Measurements from ENCODE around the gene THEM4.

DNA sequence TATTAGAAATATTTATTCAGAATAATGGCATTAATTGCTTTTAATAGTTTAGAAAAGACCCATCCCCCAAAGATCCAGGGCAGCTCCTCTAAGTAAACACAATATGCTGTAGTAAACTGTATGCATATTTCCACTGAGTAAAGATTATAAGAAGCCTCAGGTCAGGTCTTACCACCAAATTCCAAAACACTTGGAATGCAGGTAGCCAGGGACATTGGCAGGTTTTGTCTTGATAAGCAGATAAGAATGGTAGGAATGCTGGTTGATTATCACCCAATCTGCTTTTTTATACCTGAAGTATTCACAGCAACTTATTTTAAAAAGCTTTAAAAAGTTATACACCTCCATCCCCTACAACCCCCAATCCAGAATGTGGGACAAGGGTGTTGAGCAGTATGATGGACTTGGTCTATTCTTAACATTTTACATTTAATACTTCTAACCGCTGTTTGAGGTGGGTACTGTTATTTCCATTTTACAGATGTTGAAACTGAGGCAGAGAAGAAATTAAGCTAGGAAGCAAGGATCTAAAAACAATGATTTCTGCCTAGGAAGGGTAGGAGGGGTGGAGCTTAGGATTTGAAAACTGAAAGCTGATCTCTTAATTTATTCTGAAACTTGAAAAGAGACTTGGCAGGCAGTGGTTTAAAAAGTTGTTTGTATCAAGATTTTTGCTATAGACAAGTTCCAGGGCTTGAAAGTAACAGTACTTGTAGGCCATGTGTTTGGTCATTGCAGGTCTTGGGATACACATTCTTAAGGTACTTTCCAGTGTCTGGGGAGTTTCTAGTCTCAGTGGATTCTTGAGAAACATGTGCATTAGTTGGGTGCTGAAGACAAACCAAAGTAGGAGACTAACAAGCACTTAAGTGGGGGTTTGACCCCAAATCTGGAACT lies 15.6 kb upstream of the THEM4 start:
- TF ChIP-seq SP1 (IDR thresholded peaks at IDR 0.05; ENCODE audit: low read depth, low read length): no peak
- no peak for TF ChIP-seq POLR2A (IDR thresholded peaks at IDR 0.05; ENCODE audit: control extremely low read depth in 1 of 2, low read depth in 2 of 2, low read length in 2 of 2)
- no peak for TF ChIP-seq EP300 (IDR thresholded peaks at IDR 0.05; ENCODE audit: borderline replicate concordance in 1 of 2, low read depth in 2 of 2, low read length in 2 of 2)
- TF ChIP-seq, protein P1, sequence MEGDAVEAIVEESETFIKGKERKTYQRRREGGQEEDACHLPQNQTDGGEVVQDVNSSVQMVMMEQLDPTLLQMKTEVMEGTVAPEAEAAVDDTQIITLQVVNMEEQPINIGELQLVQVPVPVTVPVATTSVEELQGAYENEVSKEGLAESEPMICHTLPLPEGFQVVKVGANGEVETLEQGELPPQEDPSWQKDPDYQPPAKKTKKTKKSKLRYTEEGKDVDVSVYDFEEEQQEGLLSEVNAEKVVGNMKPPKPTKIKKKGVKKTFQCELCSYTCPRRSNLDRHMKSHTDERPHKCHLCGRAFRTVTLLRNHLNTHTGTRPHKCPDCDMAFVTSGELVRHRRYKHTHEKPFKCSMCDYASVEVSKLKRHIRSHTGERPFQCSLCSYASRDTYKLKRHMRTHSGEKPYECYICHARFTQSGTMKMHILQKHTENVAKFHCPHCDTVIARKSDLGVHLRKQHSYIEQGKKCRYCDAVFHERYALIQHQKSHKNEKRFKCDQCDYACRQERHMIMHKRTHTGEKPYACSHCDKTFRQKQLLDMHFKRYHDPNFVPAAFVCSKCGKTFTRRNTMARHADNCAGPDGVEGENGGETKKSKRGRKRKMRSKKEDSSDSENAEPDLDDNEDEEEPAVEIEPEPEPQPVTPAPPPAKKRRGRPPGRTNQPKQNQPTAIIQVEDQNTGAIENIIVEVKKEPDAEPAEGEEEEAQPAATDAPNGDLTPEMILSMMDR (IDR thresholded peaks at IDR 0.05; ENCODE audit: control extremely low read depth in 1 of 3, insufficient read depth in 1 of 3, low read depth in 1 of 3, low read length in 3 of 3): no peak
- no peak for TF ChIP-seq RAD21 (IDR thresholded peaks at IDR 0.05 in 1 of 2, conservative IDR thresholded peaks at IDR 0.05 in 1 of 2; ENCODE audit: low read depth in 2 of 2, low read length in 2 of 2)
- TF ChIP-seq, protein P2, sequence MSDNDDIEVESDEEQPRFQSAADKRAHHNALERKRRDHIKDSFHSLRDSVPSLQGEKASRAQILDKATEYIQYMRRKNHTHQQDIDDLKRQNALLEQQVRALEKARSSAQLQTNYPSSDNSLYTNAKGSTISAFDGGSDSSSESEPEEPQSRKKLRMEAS (IDR thresholded peaks at IDR 0.05): no peak
- TF ChIP-seq PHF8 (conservative IDR thresholded peaks at IDR 0.05; ENCODE audit: low read depth, low read length): no peak
